SH-SY5Y (cell line): Measurements from ENCODE around the gene ATG9B.

Experiments
- GATA2 ChIP-seq: IDR thresholded peaks from 2 replicates; pipeline ENCODE4 v1.6.1; 2011; ENCODE audit warnings: mild to moderate bottlenecking, low read depth, low read length
- GATA3 ChIP-seq: IDR thresholded peaks from 2 replicates; pipeline ENCODE4 v1.6.1; 2011; ENCODE audit warnings: low read depth, mild to moderate bottlenecking, low read length, moderate library complexity

- TF ChIP-seq GATA3 (no peak), GATA2 (no peak)
Measured at GRCh38 chr7:151035902-151036301, 11.6 kb upstream of the ATG9B start.
